GM21786 (cell line): ENCODE results near the gene MYOCOS.
"Not testable (repeated sequence)": the region's sequence is repeated elsewhere in the genome, so short reads cannot be mapped to it uniquely, and the experiment has no call there.

Experiments
- ATAC-seq: cut with Tn5 transposase; IDR thresholded peaks from one replicate; pipeline ENCODE4 v1.9.1; 2021; ENCODE audit not compliant: unreplicated experiment

MYOCOS gene

GRCh38 chr1:171622152-171622462 is at the start of gene MYOCOS:
MYOCOS (plus strand) TSS chr1:171622243; CDS start chr1:171623884, 1,641 bp downstream.
- ATAC-seq = no peak

GRCh38 chr1:171576144-171576543 is 45.9 kb upstream of the MYOCOS start:
- no peak for ATAC-seq

- no peak for ATAC-seq
Observed at GRCh38 chr1:171581226-171581625, 40.8 kb upstream of the MYOCOS start.

GRCh38 chr1:171581766-171582165 is 40.3 kb upstream of the MYOCOS start:
- no peak for ATAC-seq

- no peak for ATAC-seq
Observed at GRCh38 chr1:171582589-171582988, 39.5 kb upstream of the MYOCOS start.

GRCh38 chr1:171583591-171584201 is 38.3 kb upstream of the MYOCOS start:
- ATAC-seq = no peak

GRCh38 chr1:171585715-171586114 is 36.3 kb upstream of the MYOCOS start:
- no peak for ATAC-seq

GRCh38 chr1:171588230-171588629 is 33.8 kb upstream of the MYOCOS start:
- ATAC-seq = no peak

GRCh38 chr1:171590022-171590421 is 32.0 kb upstream of the MYOCOS start:
- ATAC-seq = no peak

- peak; percentile 66 for ATAC-seq
Observed at GRCh38 chr1:171595324-171595723, 26.7 kb upstream of the MYOCOS start.

- ATAC-seq = no peak
Observed at GRCh38 chr1:171596119-171596518, 25.9 kb upstream of the MYOCOS start.

- ATAC-seq = no peak
Observed at GRCh38 chr1:171596705-171597104, 25.3 kb upstream of the MYOCOS start.

- ATAC-seq = no peak
Observed at GRCh38 chr1:171597203-171597602, 24.8 kb upstream of the MYOCOS start.

- not testable (repeated sequence) for ATAC-seq
Observed at GRCh38 chr1:171600310-171600709, 21.7 kb upstream of the MYOCOS start.

- no peak for ATAC-seq
Observed at GRCh38 chr1:171600862-171601261, 21.2 kb upstream of the MYOCOS start.

- ATAC-seq = not testable (repeated sequence)
Observed at GRCh38 chr1:171603042-171603441, 19.0 kb upstream of the MYOCOS start.

GRCh38 chr1:171606402-171606941 is 15.6 kb upstream of the MYOCOS start:
- peak; percentile 59 for ATAC-seq

- peak; percentile 49 for ATAC-seq
Observed at GRCh38 chr1:171610385-171610784, 11.7 kb upstream of the MYOCOS start.

- ATAC-seq = no peak
Observed at GRCh38 chr1:171611306-171611705, 10.7 kb upstream of the MYOCOS start.

GRCh38 chr1:171613282-171613681 is 8.8 kb upstream of the MYOCOS start:
- no peak for ATAC-seq

- peak; percentile 48 for ATAC-seq
Observed at GRCh38 chr1:171615122-171615906, 6.7 kb upstream of the MYOCOS start.

GRCh38 chr1:171616586-171616985 is 5.5 kb upstream of the MYOCOS start:
- no peak for ATAC-seq
